NB4 (cell line): ENCODE measurements around the gene TMEM89.

Experiments
- CTCF ChIP-seq: IDR thresholded peaks from one replicate; pipeline ENCODE4 v1.5.1; 2012; ENCODE audit warnings: low read depth, low read length
- MYC ChIP-seq: IDR thresholded peaks from 2 replicates; pipeline ENCODE4 v1.6.1; 2011; ENCODE audit warnings: low read depth, low read length
- TF ChIP-seq, protein P1 (sequence below): IDR thresholded peaks from 2 replicates; pipeline ENCODE4 v1.6.1; 2011; ENCODE audit warnings: low read depth, low read length

GRCh38 chr3:48630407-48630806 lies 8.8 kb upstream of the TMEM89 start:
- TF ChIP-seq CTCF = no peak
- TF ChIP-seq, protein P1, sequence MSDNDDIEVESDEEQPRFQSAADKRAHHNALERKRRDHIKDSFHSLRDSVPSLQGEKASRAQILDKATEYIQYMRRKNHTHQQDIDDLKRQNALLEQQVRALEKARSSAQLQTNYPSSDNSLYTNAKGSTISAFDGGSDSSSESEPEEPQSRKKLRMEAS = no peak
- TF ChIP-seq MYC = no peak
